Choroid plexus epithelial cell (primary cell): Measurements from ENCODE around the gene USP54.
A peak's percentile ranks its signal among the peaks of the same experiment; 100 is the strongest.

ENCODE experiments used
- DNase-seq: peaks from one replicate; pipeline ENCODE4 v3.0.0-alpha.2; 2010; ENCODE audit warnings: low read depth
- H3K4me3 ChIP-seq: 2 replicates; pipeline ENCODE4 v1.5.1; 2011; ENCODE audit warnings: low read depth, mild to moderate bottlenecking, control low read depth, low read length, moderate library complexity
- CTCF ChIP-seq: conservative IDR thresholded peaks from 2 replicates; pipeline ENCODE4 v1.5.1; 2011; ENCODE audit warnings: low read depth, mild to moderate bottlenecking, control low read depth, inconsistent platforms, low read length, moderate library complexity

Gene USP54

GRCh38 chr10:73601486-73601921 lies 10.4 kb upstream of the USP54 start:
- no peak overlapping the region for H3K4me3 ChIP-seq
- no peak for TF ChIP-seq CTCF
- DNase-seq = peak; percentile 19

- TF ChIP-seq CTCF = no peak
- peak; percentile 42 for DNase-seq
- no peak overlapping the region for H3K4me3 ChIP-seq
These were observed 6.2 kb upstream of the USP54 start for GRCh38 chr10:73597346-73597745.

DNA sequence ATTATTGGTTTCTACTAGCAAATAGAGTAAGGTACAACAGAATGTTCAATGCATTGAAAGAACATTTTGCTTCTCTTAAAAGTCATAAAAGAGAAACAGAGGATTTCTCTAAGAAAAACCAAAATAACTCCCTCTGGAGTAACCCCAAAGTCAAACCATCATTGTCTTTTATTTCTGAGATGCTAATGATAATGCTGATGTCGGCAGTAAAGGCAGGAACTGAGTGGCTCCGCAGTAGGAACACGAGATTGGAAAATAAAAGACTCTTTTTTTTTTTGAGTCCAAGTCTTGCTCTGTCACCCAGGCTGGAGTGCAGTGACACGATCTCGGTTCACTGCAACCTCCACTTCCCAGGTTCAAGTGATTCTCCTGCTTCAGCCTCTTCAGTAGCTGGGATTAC lies 2.7 kb upstream of the USP54 start:
- TF ChIP-seq CTCF = no peak
- DNase-seq = no peak
- H3K4me3 ChIP-seq = no peak overlapping the region

DNA sequence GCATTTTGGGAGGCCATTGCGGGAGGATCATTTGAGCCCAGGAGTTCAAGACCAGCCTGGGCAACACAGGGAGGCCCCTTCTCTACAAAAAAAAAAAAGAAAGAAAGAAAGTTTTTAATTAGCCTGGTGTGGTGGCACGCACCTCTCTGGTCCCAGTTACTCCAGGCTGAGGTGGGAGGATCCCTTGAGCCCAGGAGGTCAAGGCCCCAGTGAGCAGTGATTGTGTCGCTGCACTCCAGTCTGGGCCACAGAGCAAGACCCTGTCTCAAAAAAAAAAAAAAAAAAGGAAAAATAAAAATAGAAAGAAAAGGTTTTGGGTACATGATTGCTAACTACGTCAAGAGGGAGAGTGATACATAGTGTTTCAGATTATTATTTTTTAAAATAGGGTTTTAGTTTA lies 2.0 kb upstream of the USP54 start:
- H3K4me3 ChIP-seq = no peak overlapping the region
- TF ChIP-seq CTCF = no peak
- DNase-seq = no peak

- H3K4me3 ChIP-seq = no peak overlapping the region
- peak; percentile 79 for DNase-seq
- no peak for TF ChIP-seq CTCF
These were observed 975 bp upstream of the USP54 start for GRCh38 chr10:73591935-73592699.

- H3K4me3 ChIP-seq = peak overlapping the region; percentile 16
- no peak for TF ChIP-seq CTCF
- peak; percentile 91 for DNase-seq
These were observed 1.5 kb downstream of the USP54 start for GRCh38 chr10:73589563-73590126.

- peak overlapping the region; percentile 16 for H3K4me3 ChIP-seq
These were observed 2.5 kb downstream of the USP54 start for GRCh38 chr10:73588656-73589055.

More at GRCh38 chr10:73588656-73589055, 2.5 kb downstream of the USP54 start:
- DNase-seq = peak; percentile 80
- TF ChIP-seq CTCF = no peak
